Cardiac fibroblast (primary cell): Measurements from ENCODE around the gene AMH.
"Not testable (repeated sequence)": the region's sequence is repeated elsewhere in the genome, so short reads cannot be mapped to it uniquely, and the experiment has no call there.

ENCODE experiments used
- DNase-seq, 2 donors: peaks; one replicate each; pipeline versions ENCODE4 v3.0.0 to v3.0.0-alpha.2; 2010; ENCODE audit warnings: low read depth in 2 of 2
- H3K4me3 ChIP-seq, 2 donors: replicated peaks in 1 of 2; 1 replicate in 1 of 2; 2 replicates in 1 of 2; pipeline ENCODE4 v1.5.1; 2011; ENCODE audit warnings: low read depth in 2 of 2, low read length in 2 of 2, mild to moderate bottlenecking in 2 of 2, moderate library complexity in 1 of 2
- TF ChIP-seq, protein P1 (sequence below): IDR thresholded peaks from one replicate; pipeline ENCODE4 v1.5.1; 2011; ENCODE audit warnings: low read depth, mild to moderate bottlenecking, low read length, inconsistent platforms

Gene AMH

DNA sequence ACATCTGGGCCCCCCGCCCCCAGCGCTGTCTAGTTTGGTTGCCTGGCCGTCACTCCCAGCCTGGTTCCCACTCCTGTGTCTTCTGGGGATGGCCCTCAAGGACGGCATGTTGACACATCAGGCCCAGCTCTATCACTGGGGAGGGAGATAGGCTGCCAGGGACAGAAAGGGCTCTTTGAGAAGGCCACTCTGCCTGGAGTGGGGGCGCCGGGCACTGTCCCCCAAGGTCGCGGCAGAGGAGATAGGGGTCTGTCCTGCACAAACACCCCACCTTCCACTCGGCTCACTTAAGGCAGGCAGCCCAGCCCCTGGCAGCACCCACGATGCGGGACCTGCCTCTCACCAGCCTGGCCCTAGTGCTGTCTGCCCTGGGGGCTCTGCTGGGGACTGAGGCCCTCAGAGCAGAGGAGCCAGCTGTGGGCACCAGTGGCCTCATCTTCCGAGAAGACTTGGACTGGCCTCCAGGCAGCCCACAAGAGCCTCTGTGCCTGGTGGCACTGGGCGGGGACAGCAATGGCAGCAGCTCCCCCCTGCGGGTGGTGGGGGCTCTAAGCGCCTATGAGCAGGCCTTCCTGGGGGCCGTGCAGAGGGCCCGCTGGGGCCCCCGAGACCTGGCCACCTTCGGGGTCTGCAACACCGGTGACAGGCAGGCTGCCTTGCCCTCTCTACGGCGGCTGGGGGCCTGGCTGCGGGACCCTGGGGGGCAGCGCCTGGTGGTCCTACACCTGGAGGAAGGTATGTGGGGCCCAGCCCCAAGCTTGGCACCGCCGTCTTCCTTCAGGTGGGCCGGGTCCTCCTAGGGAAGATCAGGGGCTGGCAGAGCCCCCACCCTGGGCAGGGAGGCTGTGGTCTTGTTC lies at the start of gene AMH:
TSS of gene AMH (plus strand) at position 314 of the 857 bp plus-strand sequence. CDS start at position 324, 10 bp downstream.
- TF ChIP-seq, protein P1, sequence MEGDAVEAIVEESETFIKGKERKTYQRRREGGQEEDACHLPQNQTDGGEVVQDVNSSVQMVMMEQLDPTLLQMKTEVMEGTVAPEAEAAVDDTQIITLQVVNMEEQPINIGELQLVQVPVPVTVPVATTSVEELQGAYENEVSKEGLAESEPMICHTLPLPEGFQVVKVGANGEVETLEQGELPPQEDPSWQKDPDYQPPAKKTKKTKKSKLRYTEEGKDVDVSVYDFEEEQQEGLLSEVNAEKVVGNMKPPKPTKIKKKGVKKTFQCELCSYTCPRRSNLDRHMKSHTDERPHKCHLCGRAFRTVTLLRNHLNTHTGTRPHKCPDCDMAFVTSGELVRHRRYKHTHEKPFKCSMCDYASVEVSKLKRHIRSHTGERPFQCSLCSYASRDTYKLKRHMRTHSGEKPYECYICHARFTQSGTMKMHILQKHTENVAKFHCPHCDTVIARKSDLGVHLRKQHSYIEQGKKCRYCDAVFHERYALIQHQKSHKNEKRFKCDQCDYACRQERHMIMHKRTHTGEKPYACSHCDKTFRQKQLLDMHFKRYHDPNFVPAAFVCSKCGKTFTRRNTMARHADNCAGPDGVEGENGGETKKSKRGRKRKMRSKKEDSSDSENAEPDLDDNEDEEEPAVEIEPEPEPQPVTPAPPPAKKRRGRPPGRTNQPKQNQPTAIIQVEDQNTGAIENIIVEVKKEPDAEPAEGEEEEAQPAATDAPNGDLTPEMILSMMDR, result no peak
- no peak within 1 kb of the TSS for H3K4me3 ChIP-seq
- no peak for DNase-seq

DNA sequence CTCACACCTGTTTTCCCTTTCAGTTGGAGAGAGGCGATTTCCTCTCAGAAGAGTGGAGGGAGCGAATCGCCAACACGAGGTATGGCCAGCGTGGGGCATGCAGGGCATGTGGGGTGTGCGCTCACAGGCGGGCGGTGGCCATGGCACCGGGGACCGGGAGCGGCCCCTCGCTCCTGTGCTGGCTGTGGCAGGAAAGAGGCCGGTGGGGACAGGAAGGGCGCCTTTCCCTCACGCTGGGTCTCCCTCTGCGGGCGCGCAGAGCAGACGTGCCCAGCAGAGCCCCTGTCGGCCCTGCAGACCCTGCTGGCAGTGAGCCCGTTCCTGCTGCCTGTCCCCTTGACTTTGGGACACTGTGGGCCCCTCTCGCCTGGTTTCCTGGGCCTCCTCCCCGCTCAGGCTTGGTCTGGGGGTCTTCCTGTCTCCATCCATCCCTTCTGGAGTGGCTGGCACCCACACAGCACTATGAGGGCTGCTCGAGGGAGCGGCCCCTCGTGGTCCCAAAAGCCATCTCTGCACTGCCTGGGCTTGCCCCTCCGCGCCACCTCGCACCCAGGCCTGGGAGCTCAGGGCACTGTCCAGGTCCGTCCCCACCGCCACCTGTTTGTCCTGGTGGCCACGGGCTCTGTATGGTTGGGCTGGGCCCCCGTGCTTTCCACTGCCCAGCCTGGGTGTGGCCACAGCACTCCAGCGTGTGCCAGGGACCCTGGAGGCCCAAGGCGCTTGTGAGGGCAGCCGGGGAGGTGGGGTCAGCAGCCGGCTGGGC lies 49.1 kb upstream of the AMH start:
- H3K4me3 ChIP-seq, result no peak overlapping the region
- no peak for DNase-seq
- TF ChIP-seq, protein P1, result no peak

GRCh38 chr19:2200624-2201294 lies 48.4 kb upstream of the AMH start:
- H3K4me3 ChIP-seq, result not testable (repeated sequence)

DNA sequence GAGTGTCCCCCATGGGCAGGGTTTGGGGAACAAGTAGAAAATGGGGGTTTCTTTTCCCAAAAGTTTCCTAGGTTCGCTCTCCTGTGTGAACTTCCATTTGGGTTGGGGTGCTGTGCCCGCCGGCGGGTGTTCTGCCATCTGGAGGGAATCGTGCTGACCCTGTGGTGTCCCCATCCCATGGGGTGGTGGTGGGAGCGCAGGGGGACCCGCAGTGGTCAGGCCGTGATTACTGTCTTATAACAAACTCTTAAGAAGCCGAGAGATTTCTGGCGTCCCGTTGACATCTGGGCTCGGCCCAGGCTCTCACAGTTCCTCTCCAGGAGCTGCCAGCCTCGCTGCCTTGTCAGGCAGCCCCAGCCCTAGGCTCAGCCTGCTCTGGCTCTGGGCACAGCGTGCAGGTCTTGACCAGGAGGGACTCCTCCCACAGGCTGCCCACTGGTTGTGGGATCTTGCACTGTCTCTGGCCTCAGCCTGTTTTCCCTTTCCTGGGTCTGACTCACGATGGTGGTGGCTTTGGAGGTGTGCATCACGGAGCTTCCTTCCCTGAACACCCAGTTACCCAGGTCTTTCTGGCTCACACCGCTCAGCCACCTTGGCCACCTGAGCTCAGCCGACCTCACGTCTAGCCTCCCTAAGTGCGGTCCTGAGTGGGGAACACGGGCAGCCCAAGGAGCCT lies 47.5 kb upstream of the AMH start:
- H3K4me3 ChIP-seq, result no peak overlapping the region
- TF ChIP-seq, protein P1, result no peak
- DNase-seq, result no peak

More at GRCh38 chr19:2200624-2201294, 48.4 kb upstream of the AMH start:
- DNase-seq, result not testable (repeated sequence)

DNA sequence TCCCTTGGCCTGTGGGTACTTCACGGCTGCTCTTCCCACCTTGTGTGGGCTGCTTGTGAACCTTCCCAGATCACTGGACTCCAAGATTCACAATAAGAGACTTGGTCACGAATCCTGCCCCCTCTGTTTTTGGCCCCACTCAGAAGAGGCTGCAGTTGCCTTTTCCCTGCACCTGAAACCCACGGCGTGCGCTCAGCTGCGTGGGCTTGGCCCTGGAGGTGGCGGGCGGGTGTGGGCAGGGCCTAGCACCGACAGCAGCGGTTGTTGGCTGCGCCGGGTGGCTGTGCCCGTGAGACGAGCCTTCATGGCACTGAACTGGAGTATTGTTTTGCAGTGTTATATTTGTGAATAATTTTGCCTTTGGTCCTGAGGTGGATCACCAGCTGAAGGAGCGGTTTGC lies 46.8 kb upstream of the AMH start:
- H3K4me3 ChIP-seq, result no peak overlapping the region
- no peak for DNase-seq
- TF ChIP-seq, protein P1, result no peak

- DNase-seq, result no peak
- TF ChIP-seq, protein P1, result no peak
- no peak overlapping the region for H3K4me3 ChIP-seq
Measured at GRCh38 chr19:2207008-2207407, 42.1 kb upstream of the AMH start.
